AG10803 (cell line): ENCODE measurements around the gene EYS.

Source experiments
- DNase-seq: peaks from one replicate; pipeline ENCODE4 v3.0.0; 2010; ENCODE audit warnings: low read depth
- H3K4me3 ChIP-seq: 2 replicates; pipeline ENCODE4 v1.5.1; 2011; ENCODE audit warnings: mild to moderate bottlenecking, low read length, control low read depth
- CTCF ChIP-seq: conservative IDR thresholded peaks from 2 replicates; pipeline ENCODE4 v1.5.1; 2011; ENCODE audit warnings: mild to moderate bottlenecking, low read length, control low read depth, inconsistent platforms

The EYS gene

DNA sequence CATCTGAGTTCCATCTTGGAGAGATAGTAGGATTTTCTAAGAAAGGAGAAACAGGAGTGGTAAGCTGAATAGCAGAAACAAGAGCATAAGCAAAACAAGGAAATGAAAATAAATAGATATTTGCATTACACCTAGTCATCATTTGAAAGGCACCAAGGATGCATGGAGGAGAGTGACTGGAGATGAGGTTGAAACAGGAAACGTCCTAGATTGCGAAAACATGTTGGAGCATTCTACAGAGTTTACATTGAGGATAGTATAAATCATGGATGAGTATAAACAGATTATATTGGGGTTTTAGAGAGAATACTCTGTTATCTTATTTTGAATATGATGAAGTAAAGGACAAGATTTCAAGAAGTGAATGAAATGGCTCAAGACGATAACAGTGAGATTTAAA, 507.3 kb downstream of the EYS start:
- DNase-seq: no peak
- H3K4me3 ChIP-seq: no peak overlapping the region
- TF ChIP-seq CTCF: no peak

DNA sequence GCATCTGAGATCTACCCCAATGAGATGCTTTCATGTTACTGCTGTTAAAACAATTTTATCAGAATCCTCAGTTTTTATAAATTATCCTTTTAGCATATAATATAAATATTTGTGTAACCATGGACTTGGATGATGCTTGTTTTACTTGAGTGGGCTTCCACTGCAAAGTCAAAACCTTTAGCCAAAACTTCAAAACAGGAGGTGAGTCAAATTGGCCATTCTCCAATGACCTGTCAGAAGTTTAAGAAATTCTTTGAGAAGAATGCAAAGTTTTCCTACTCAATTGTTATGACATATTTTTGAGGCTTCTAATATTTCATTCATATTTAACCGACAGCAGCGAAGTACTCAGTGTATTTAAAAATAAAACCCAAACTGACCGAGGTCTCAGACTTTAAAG, 507.9 kb downstream of the EYS start:
- no peak overlapping the region for H3K4me3 ChIP-seq
- no peak for DNase-seq
- TF ChIP-seq CTCF: no peak

GRCh38 chr6:65191471-65191870, 515.6 kb downstream of the EYS start:
- DNase-seq: no peak
- no peak overlapping the region for H3K4me3 ChIP-seq
- no peak for TF ChIP-seq CTCF

DNA sequence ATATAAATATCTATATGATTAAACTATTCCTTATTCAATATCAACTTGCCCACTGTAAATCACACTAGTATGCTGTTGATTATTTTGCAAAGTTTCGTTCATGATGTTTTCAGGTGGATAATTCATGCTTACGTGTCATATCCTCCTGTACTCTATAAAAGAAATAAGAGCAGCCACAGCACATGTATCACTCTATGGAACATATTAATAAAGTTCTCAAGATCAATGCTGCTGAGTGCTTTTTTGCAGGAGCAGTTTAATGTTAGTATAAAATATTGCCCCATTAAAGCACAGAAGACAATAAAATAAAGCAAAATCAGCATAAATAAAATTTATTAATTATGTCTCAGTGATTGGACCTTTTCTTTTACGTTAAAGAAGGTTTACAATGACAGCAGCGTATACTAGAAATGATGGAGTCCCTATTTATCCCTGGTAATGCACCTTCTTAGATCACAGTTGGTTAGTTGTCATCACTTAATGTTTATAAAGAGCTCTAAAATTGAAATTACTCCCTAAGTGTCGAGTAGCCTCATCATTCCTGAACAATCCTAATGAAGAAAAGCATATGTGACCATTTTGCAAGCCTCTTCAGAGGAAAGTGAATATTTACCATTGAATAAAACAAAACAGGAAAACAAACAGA, 517.7 kb downstream of the EYS start:
- DNase-seq: no peak
- no peak for TF ChIP-seq CTCF
- no peak overlapping the region for H3K4me3 ChIP-seq

DNA sequence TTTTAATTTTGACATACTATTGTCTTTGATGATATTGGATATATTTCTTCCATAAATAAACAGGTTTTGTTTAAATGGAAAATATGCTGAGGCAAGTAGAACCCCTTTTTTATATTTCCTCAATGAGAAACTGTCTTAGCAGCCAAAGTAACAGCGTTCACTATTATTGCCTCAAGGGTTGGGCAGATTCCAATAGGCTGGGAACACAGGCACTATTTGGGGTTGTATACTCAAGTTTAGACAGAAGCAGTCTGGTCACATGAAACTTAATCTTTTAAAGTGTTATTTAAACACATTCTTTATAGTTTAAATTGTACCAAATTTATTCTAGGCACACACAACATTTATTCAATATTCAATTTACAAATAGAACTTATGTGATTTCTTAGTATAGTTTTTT, 520.2 kb downstream of the EYS start:
- no peak overlapping the region for H3K4me3 ChIP-seq
- TF ChIP-seq CTCF: no peak
- no peak for DNase-seq

GRCh38 chr6:65182681-65183080, 524.3 kb downstream of the EYS start:
- DNase-seq: no peak
- no peak overlapping the region for H3K4me3 ChIP-seq
- no peak for TF ChIP-seq CTCF

GRCh38 chr6:65170273-65170672, 536.8 kb downstream of the EYS start:
- no peak for DNase-seq
- TF ChIP-seq CTCF: no peak
- no peak overlapping the region for H3K4me3 ChIP-seq
